H1 (cell line): Measurements from ENCODE around the gene CORT. TPM values are rescaled to one million over a fixed set of nuclear protein-coding genes. Genes with fewer than 3 reads are reported as not detected.

Source experiments
- ATF2 ChIP-seq: IDR thresholded peaks from 2 replicates; pipeline ENCODE4 v1.6.1; 2012; ENCODE audit warnings: low read length, inconsistent platforms
- BACH1 ChIP-seq: IDR thresholded peaks from 2 replicates; pipeline ENCODE4 v1.6.1; 2012; ENCODE audit warnings: low read length, improper control_type of control experiment
- BRCA1 ChIP-seq: IDR thresholded peaks from 2 replicates; pipeline ENCODE4 v1.6.1; 2012; ENCODE audit warnings: low read depth, low read length, improper control_type of control experiment
- CEBPB ChIP-seq: IDR thresholded peaks from 2 replicates; pipeline ENCODE4 v1.6.1; 2012; ENCODE audit warnings: low read depth, low read length
- CTCF ChIP-seq, 3 experiments: IDR thresholded peaks; 1 replicate in 2 of 3; 2 replicates in 1 of 3; pipeline versions ENCODE4 v1.5.1 to v1.6.1; 2011; ENCODE audit warnings: low read length in 3 of 3, mild to moderate bottlenecking in 3 of 3, inconsistent platforms in 2 of 3, low read depth in 1 of 3, moderate library complexity in 1 of 3; ENCODE audit not compliant: insufficient read depth in 1 of 3; ENCODE audit errors: control extremely low read depth in 1 of 3
- EGR1 ChIP-seq: IDR thresholded peaks from 2 replicates; pipeline ENCODE4 v1.6.1; 2011; ENCODE audit warnings: low read depth, low read length, borderline replicate concordance
- FOSL1 ChIP-seq: IDR thresholded peaks from 2 replicates; pipeline ENCODE4 v1.6.1; 2011; ENCODE audit warnings: mild to moderate bottlenecking, low read depth, low read length, moderate library complexity; ENCODE audit not compliant: insufficient read depth
- HDAC6 ChIP-seq: IDR thresholded peaks from one replicate; pipeline ENCODE4 v1.7.1; 2012; ENCODE audit warnings: low read depth, mild to moderate bottlenecking, inconsistent platforms, low read length, moderate library complexity
- JUN ChIP-seq: IDR thresholded peaks from 2 replicates; pipeline ENCODE4 v1.6.1; 2011; ENCODE audit warnings: low read depth, mild to moderate bottlenecking, improper control_type of control experiment, low read length
- MAFK ChIP-seq: IDR thresholded peaks from 2 replicates; pipeline ENCODE4 v1.6.1; 2012; ENCODE audit warnings: low read depth, mild to moderate bottlenecking, improper control_type of control experiment, low read length
- MAX ChIP-seq: IDR thresholded peaks from 2 replicates; pipeline ENCODE4 v1.6.1; 2012; ENCODE audit warnings: inconsistent platforms
- POLR2A ChIP-seq, 2 experiments: IDR thresholded peaks; 1 replicate in 1 of 2; 2 replicates in 1 of 2; pipeline ENCODE4 v1.6.1; 2011; ENCODE audit warnings: low read depth in 2 of 2, low read length in 2 of 2, mild to moderate bottlenecking in 2 of 2; ENCODE audit errors: control extremely low read depth in 1 of 2
- RBBP5 ChIP-seq: IDR thresholded peaks from 2 replicates; pipeline ENCODE4 v1.7.1; 2012; ENCODE audit warnings: low read depth, mild to moderate bottlenecking, inconsistent platforms, low read length, moderate library complexity, borderline replicate concordance
- RFX5 ChIP-seq: IDR thresholded peaks from 2 replicates; pipeline ENCODE4 v1.6.1; 2011; ENCODE audit warnings: low read depth, low read length, improper control_type of control experiment, borderline replicate concordance
- SIX5 ChIP-seq: IDR thresholded peaks from 2 replicates; pipeline ENCODE4 v1.6.1; 2011; ENCODE audit warnings: mild to moderate bottlenecking, low read depth, low read length
- SP1 ChIP-seq: IDR thresholded peaks from 2 replicates; pipeline ENCODE4 v1.6.1; 2011; ENCODE audit warnings: low read depth, low read length
- SP4 ChIP-seq: IDR thresholded peaks from 2 replicates; pipeline ENCODE4 v1.6.1; 2012; ENCODE audit warnings: low read length, inconsistent platforms
- TBP ChIP-seq: IDR thresholded peaks from 2 replicates; pipeline ENCODE4 v1.6.1; 2011; ENCODE audit warnings: low read depth, low read length, improper control_type of control experiment
- USF2 ChIP-seq: IDR thresholded peaks from 2 replicates; pipeline ENCODE4 v1.6.1; 2011; ENCODE audit warnings: low read length, improper control_type of control experiment
- ZNF274 ChIP-seq: IDR thresholded peaks from 2 replicates; pipeline ENCODE4 v1.7.0; 2012; ENCODE audit warnings: low read length, borderline replicate concordance; ENCODE audit errors: extremely low read depth
- polyA plus RNA-seq, 7 experiments: library from polyadenylated mRNA; depleted of rRNA in 3 of 7; stranded (reverse) in 5 of 7; unstranded in 2 of 7; fragments of >200 nt in 5 of 7; fragments of 200-250 nt in 2 of 7; gene quantifications; 1 replicate in 5 of 7; 2 replicates in 1 of 7; 4 replicates in 1 of 7; pipeline versions ENCODE4 v1.2.1 to v1.2.3, GENCODE V29; 2011 to 2013; ENCODE audit warnings: missing spikeins in 2 of 7, mixed read lengths in 2 of 7
- total RNA-seq: library from RNA; stranded (reverse); fragmentation: NEBNext Ultra II Directional; extraction: Animal tissue kit (Norgen Biotek cat#: 25700); gene quantifications from 2 replicates; pipeline ENCODE4 v1.2.1, GENCODE V29; 2021

CORT gene
- total and polyA plus RNA-seq, 2 of the 8 experiments (the other 6 are each of a cell fraction or from before 2014, with no cell fraction given), result 0.15 to 0.30 TPM

- peak; percentile 84 to 92 (median 90) for TF ChIP-seq CTCF (IDR thresholded peaks at IDR 0.05; ENCODE audit: control extremely low read depth in 1 of 3, insufficient read depth in 1 of 3, low read depth in 1 of 3, low read length in 3 of 3)
- no peak for TF ChIP-seq BRCA1
- TF ChIP-seq JUN, result no peak
- TF ChIP-seq BACH1, result no peak
- TF ChIP-seq RFX5, result no peak
- TF ChIP-seq MAX, result peak; percentile 89
- TF ChIP-seq RBBP5, result peak; percentile 96
- peak; percentile 49 for TF ChIP-seq TBP
- TF ChIP-seq EGR1, result peak; percentile 52; the same call in 1 of the 2 replicates
- TF ChIP-seq FOSL1, result no peak
- TF ChIP-seq ATF2, result no peak
- TF ChIP-seq SP1, result no peak
- TF ChIP-seq SP4, result no peak; the same call in 1 of the 2 replicates
- TF ChIP-seq POLR2A (IDR thresholded peaks at IDR 0.05; ENCODE audit: control extremely low read depth in 1 of 2, low read depth in 2 of 2, low read length in 2 of 2), result peak in 1 of 2 experiments; percentile 90; a peak in 2 of 3 replicates
- TF ChIP-seq CEBPB, result no peak
- TF ChIP-seq ZNF274, result no peak
- no peak for TF ChIP-seq HDAC6
- TF ChIP-seq MAFK, result no peak
- no peak for TF ChIP-seq USF2
- TF ChIP-seq SIX5, result no peak
Observed at GRCh38 chr1:10430216-10431069, 19.4 kb upstream of the CORT start, which contains the start of gene CENPS (continued).
